SW480 (cell line): ENCODE measurements around the gene DHX40.
"Not testable (repeated sequence)": the region's sequence is repeated elsewhere in the genome, so short reads cannot be mapped to it uniquely, and the experiment has no call there.

ENCODE experiments used
- DNase-seq: peaks from one replicate; pipeline ENCODE4 v3.0.0-alpha.2; 2016; ENCODE audit warnings: low spot score

Gene DHX40, protein sequence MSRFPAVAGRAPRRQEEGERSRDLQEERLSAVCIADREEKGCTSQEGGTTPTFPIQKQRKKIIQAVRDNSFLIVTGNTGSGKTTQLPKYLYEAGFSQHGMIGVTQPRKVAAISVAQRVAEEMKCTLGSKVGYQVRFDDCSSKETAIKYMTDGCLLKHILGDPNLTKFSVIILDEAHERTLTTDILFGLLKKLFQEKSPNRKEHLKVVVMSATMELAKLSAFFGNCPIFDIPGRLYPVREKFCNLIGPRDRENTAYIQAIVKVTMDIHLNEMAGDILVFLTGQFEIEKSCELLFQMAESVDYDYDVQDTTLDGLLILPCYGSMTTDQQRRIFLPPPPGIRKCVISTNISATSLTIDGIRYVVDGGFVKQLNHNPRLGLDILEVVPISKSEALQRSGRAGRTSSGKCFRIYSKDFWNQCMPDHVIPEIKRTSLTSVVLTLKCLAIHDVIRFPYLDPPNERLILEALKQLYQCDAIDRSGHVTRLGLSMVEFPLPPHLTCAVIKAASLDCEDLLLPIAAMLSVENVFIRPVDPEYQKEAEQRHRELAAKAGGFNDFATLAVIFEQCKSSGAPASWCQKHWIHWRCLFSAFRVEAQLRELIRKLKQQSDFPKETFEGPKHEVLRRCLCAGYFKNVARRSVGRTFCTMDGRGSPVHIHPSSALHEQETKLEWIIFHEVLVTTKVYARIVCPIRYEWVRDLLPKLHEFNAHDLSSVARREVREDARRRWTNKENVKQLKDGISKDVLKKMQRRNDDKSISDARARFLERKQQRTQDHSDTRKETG

DNA sequence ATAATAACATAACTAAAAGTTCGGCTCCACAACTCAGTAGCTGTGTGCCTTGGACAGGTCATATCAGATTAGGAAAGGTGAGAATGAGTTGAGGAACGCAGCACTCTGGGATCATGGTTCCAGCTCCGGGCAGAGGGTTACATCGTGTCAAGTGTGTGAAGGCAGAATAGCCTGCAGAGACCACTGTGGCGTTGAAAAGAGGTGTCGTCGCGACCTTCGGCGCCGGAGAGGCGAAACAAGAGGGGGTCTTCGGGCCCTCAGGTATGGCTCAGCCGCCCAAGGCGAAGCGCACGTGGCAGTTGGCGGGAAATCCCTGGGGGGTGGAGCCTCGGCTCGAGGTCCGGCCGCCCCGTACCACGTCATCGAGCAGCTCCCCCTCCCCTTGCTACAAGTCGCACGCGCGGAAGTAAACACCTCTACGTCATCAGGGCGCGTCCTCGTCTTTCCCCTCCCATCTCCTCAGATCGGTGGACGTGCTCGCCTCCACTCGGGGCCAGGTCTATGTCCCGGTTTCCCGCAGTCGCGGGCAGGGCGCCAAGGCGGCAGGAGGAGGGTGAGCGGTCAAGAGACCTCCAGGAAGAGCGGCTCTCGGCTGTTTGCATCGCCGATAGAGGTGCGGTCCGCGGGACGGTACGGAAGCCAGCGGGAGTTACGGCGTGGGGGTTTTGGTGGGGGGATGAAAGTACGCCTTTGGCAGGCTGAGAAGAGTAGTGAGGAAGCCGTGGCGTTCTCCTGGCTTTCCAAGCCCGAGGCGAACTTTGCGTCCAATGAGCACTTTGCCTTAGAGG, at the start of gene DHX40:
Gene DHX40 (plus strand): TSS at position 440 of the 788 bp plus-strand sequence. CDS start 62 bp downstream, at position 502.
- DNase-seq: peak; percentile 95

DNA sequence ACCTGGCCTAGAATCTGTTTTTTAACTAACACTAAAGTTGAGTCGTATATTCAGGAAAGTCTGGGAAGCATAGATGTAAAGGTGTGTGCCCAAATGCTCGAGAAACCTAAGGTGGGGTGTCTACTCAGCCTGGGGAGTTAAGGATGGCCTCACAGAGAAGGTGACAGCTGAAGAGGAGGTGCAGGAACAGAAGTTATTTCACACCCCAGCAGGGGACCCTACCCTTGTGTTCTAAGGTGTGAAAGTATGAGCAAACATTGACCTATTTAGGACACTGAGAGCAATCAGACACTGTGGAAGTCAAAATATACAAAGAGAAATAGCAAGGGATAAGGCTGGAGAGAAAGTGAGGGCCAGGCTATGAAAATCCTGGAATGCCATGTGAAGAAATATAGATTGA, 49.0 kb upstream of the DHX40 start:
- DNase-seq: no peak

DNA sequence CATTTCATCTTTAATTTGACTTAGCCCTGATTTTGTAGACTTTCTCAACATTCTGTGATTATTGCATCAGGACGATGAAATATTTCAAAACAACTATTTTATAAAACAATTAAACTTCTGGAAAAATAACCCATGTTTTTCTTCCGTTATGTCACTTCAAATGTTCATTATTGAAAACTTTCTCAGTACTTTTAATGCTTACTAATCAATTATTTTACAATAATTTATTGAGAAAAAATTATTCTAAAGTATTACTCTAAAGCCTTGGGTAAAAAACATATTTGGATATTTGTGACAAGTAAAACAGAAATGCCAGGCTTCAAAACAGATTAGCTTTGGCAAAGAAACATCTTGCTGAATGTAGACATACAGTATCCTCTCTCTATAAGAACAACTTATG, 46.3 kb upstream of the DHX40 start:
- DNase-seq: no peak

DNA sequence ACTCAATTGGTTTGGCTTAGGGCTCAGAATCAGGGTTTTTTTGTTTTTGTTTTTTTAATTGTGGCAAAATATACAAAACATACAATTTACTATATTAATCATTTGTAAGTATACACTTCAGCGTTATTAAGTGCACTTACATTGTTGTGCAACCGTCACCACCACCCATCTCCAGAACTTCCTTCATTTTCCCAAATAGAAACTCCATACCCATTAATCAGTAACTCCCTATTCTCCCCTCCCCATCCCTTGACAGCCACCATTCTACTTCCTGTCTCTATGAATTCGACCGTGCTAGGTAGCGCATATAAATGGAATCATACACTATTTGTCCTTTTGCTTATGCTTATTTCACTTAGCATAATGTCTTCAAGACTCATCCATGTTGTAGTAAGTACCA, 45.2 kb upstream of the DHX40 start:
- DNase-seq: no peak

DNA sequence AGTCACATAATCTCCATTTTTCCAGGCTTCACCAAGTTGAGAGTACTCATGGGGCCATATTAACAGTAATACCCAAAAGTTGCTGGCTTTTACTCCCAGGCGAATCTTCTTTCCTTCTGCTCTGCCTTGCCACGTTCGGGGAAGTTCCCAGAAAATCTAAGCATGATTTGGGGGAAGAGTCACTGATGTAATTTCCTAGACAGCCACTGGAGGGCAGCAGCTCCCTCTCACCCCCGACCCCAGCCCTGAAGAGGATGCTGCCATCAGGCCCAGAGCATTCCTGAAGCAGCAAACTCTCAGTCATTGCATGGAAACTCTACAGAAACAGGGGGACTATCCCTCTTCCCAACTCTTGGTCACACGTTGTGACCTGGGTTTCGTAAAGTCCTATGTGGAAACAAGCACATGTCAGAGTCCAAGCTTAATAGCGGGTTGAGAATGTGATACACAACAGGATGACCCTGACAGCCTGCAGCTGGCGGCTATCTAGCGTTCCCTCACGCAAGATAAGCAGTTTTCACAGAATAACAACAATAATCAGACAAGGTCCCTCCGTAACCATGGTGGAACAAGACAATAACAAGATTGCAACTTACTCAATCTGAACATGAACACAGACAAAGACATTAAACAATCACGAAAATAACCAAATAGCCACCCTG, 43.8 kb upstream of the DHX40 start:
- DNase-seq: peak; percentile 50

DNA sequence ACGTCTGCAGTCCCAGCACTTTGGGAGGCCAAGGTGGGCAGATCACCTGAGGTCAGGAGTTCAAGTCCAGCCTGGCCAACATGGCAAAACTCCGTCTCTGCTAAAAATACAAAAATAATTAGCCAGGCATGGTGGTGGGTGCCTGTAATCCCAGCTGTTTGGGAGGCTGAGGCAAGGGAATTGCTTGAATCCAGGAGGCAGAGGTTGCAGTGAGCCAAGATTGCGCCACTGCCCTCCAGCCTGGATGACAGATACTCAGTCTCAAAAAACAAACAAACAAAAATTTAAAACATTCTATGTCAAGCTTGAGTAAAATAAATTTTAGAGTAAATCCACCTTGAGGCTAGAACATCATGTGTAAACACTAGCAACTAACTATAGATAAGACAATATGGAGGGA, 40.5 kb upstream of the DHX40 start:
- DNase-seq: not testable (repeated sequence)

DNA sequence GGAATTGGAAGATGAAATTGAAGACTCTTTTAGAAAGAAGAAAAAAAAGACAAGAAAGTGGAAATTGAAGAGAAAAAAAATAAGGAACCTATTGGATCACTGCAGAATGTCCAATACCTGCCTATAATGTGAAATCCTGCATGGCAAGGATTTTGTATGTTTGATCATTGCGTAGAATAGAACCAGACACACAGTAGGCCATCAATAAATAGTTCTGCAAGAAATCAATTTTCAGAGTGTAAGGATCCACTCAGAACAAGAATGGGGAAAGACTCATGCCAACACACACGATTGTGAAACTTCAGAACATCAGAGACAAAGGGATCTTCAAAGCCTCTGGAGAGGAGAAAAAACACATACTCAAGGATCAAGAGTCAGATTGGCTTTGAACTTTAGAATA, 39.7 kb upstream of the DHX40 start:
- no peak for DNase-seq

DNA sequence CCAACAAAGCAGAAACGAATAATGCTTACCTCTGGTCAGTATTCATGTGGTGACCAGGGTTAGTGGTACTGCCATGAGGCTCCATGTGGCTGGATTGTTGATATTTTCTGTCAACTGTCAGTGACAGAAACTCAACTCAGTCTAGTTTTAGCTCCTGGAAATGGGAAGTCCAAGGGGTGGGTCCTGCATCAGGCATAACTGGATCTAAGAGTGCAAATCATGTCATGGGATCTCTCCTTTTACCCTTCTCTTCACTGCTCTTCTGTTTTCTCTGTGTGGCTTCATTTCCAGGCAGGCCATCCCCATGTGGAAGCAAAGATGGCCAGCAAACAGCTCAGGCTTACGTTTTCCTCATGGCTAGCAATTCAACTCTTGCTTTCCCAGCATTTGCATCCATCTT, 39.0 kb upstream of the DHX40 start:
- no peak for DNase-seq

DNA sequence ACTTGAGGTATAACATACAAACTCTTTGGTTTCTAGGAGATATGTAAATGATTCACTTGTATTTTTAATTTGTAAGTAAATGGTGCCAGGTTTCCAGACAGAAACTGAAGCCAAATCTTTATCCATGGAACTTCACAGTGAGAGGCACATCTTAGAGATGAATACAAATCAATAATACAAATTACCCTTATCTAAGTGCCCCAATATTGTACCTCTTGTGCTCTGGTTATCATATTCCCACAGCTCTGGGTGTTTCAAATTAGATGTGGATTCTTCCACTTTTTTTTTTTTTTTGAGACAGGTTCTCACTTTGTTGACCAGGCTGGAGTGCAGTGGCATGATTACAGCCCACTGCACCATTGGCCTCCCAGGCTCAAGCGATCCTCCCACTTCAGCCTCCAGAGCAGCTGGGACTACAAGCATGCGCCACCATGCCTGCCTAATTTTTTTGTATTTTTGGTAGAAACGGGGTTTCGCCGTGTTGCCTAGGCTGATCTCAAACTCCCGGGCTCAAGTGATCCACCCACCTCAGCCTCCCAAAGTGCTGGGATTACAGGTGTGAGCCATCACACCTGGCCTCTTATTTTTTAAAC, 38.0 kb upstream of the DHX40 start:
- DNase-seq: no peak

DNA sequence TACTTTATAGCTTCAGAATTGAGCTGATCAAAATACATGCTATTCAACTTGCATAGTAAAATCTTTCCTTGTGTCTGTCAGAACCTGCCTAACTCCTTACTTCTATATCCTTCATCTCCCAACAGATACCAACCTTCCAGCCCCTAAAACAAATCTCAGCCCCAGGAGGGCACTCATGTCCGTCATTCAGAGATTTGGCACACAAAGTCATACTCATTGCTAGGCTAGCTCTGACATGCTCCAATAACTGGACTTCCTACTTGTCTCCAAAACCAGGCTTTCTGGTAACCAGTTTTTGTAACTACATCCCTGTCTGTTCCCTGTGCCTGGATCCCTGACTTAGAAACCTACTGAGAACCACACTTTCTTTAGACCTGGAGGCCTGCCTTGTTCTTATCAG, 37.5 kb upstream of the DHX40 start:
- no peak for DNase-seq

DNA sequence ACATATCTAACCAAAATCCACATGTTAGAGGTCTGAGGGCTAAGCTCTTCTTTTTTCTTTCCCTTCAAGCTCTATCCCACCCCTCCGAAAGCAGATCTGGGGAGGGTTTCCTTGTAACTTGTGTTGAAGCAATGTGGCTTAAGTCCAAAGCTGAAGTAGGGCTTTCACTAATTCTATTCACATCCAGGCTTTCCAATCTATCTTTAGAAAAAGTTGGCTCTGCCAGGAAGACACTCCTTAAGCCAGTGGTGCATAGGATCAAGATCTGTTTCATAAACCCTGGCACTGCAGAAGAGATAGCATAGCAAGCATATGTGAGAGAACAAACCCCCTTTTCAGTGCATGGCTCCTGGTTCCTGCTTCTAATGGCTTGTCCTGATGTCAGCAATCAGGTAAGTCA, 34.9 kb upstream of the DHX40 start:
- DNase-seq: no peak

DNA sequence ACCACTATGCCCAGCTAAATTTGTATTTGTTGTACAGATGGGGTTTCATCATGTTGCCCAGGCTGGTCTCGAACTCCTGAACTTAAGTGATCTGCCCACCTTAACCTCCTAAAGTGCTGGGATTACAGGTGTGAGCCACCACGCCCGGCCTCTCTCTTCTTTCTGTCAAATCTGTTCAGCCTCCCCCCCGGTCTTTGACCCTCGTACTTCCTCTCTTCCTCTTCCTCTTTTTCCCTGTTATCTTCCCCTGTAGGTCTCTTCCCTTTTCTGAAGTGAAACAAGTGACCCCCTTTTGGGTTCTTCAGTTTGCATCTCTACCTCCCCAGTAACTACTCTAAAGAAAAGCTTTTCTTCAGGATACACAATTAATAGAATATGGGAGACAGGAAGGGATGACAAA, 31.7 kb upstream of the DHX40 start:
- no peak for DNase-seq

DNA sequence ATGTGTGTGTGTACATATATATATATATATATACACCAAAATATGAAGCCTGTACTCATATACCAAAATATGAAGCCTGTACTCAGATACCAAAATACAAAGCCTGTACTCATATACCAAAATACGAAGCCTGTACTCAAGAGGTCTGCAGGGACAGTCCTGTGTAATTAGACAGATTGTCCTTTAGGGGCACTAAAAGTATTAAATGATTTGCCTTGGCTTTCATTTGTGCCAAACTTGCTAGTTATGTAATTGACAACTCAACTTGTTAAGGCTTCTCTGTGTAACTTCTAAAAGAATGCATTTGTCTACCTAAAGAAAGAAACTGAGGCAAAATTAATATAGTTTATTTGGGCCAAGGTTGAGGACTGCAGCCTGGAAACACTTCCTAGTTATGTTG, 30.8 kb upstream of the DHX40 start:
- peak; percentile 16 for DNase-seq

DNA sequence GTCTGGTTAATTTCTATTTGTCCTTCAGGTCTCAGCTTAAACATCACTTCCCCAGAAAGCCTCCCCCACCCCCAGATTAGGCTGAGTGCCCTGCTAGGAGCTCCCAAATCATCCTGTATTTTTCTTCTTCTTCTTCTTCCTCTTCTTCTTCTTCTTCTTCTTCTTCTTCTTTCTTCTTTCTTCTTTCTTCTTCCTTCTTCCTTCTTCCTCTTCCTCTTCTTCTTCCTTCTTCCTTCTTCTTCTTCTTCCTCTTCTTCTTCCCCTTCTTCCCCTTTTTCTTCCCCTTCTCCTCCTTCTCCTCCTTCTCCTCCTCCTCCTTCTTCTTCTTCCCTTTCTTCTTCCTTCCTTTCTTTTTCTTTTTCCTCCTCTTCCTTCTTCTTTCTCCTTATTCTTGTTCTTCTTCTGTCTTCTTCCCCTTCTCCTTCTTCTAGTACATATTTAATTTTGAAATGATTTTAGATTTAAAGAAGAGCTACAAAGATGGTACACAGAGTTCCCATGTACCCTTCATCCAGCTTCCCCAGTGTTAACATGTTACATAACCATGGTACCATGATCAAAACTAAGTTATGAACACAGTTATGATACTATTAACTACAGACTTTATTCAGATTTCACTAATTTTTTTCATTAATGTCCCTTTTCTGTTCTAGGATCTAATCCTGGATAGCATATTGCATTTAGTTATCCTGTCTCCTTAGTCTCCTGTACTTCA, 27.1 kb upstream of the DHX40 start:
- no peak for DNase-seq

DNA sequence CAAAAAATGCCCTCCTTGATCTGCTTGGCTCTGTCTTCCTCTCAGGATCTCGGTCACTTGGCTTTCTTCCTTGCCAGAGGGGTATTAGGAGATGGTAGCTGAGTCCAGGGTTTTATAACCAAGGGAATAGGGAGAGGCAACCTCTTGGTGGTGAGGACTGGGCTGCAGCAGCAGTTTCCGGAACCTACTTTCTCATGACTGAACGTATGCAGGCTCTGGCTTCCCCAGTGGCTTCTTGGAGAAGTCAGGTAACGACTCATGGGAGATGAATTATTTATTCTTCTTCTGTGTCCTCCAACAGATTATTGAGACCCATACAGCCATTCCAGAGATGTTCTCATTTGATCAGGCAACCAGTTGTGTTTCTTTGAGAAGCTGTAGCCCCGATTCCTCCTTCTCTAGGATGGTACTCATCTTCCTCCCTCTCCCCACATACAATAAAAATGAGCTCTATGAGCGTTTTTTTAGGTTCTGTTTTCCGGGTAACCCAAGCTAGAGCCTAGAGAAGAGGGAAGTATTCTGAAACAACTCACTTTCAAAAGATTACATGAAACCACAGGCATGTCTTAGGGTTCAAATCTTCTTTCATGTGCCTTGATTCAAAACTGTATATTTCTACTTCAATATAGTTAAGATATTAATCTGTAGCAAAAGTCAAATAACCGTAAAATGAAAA, 22.3 kb upstream of the DHX40 start:
- no peak for DNase-seq

DNA sequence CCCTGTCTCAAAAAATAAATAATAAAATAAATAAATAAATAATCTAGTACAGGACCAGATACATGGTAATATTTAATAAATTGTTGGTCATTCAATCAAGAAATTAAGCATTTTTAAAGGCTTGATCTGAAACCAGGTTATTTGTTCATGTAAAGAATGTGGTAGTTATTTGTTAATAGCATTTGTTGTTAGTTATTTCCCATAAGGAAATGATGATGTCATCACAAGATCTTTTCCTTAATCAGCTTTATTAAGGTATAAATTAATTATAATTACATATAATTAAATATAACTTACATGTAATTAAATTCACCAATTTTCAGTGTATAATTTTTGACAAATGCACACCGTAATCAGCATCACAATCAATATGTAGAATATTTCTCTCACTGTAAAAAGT, 19.5 kb upstream of the DHX40 start:
- no peak for DNase-seq

DNA sequence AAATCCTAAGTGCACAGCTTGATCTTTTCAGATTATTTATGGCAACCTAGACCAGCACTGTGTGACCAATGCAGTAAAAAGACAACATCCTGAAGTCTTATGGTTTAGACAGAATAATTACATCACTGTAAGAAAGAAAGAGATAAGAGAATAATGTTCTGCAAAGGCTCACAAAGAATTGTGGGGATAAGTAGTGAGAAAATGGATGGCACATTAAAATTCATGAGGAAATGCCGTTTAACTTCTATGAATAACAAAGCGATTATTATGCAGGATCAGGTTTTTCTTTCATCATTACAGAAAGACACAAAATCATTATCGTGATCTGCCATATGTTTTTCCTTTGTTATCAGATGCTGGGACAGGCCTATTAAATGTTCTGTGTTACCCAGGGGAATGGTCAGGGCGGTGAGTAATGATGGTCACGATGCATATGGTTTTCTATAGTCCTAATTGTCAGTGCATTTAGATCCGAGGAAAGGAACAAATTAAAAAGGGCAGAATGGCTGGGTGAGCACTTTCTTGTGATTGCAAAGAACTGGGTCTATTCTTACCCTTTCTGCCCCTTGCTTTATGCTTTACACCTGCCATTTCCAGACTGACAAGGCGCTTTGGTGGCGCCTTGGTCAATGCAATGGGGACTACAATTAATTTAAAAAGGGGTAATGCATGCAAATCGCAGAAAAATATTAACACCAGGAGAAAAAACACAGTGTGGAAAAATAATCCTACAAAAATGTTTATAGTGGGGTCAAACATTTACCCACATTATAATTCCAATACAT, 18.1 kb upstream of the DHX40 start:
- DNase-seq: no peak

DNA sequence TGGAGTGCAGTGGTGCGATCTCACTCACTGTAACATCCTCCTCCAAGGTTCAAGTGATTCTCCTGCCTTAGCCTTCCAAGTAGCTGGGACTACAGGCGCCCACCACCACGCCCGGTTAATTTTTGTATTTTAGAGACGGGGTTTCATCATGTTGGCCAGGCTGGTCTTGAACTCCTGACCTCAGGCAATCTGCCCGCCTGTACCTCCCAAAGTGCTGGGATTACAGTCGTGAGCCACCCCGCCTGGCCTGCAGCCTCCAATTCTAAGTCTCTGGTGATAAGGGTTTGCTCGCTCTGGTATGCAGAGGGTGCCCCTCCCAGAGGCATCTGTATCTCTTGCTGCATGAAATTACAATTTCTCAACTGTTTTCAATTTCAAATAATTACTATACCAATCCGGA, 16.4 kb upstream of the DHX40 start:
- DNase-seq: not testable (repeated sequence)

DNA sequence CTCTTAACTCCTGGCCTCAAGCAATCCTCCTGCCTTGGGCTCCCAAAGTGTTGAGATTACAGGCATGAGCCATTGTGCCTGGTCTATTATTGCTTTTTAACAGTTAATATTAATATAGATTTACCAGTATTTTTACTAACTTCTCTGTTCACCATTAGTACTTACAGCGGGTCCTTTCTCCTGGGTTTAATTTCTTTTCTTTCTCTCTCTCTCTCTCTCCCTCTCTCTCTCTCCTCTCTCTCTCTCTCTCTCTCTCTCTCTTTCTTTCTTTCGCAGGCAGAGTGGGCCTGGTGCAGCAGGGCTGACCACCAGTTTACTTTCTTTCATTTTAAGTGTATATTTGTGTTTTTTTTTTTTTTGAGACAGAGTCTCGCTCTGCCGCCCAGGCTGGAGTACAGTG, 14.7 kb upstream of the DHX40 start:
- no peak for DNase-seq

DNA sequence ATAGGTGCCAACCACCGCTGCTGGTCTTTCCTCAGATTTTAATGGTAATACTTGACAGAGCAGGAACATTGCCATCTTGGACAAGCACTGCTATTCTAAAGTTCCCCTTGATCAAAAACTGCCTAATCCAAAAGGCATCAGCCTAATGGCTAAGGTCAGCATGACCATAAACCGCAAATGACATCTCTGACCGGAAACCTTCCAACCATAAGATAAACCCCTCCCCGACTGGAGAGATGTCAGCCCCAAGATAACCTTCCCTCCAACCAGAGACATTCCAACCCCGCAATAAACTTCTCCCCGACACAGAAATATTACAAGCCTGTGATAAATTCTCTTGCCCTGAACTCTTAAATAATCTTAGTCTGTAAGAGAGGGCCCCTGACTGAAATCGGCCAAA, 7.4 kb upstream of the DHX40 start:
- no peak for DNase-seq
